ENCODE results near the gene SRRT. TPM values are rescaled to one million over a fixed set of nuclear protein-coding genes. Genes with fewer than 3 reads are reported as not detected.

Gene SRRT
- total and polyA plus RNA-seq, 10 of the 15 experiments (the other 5 are each of a cell fraction or from before 2014, with no cell fraction given), result 11.1 to 254 (median 111) TPM

GRCh38 chr7:100837099-100837836, 37.6 kb upstream of the SRRT start (continued):
- TF ChIP-seq BCLAF1 (IDR thresholded peaks at IDR 0.05), result no peak
- TF ChIP-seq CHD4 (IDR thresholded peaks at IDR 0.05), result no peak
- TF ChIP-seq MYC (IDR thresholded peaks at IDR 0.05; ENCODE audit: insufficient read depth, insufficient read length, insufficient replicate concordance, low read length, severe bottlenecking), result no peak
- TF ChIP-seq NR2F1 (conservative IDR thresholded peaks at IDR 0.05), result 0 out of 2 replicates have a peak, but pooled peaks have one; percentile 28
- TF ChIP-seq SMARCA5 (IDR thresholded peaks at IDR 0.05), result no peak
- peak; percentile 47; the same call in 1 of the 2 replicates for TF ChIP-seq EED (IDR thresholded peaks at IDR 0.05; ENCODE audit: low read depth)
- no peak for TF ChIP-seq BCL11A (IDR thresholded peaks at IDR 0.05; ENCODE audit: low read depth, low read length)
- peak; percentile 96 for TF ChIP-seq RUNX3 (IDR thresholded peaks at IDR 0.05; ENCODE audit: low read length)
- TF ChIP-seq, protein P1, sequence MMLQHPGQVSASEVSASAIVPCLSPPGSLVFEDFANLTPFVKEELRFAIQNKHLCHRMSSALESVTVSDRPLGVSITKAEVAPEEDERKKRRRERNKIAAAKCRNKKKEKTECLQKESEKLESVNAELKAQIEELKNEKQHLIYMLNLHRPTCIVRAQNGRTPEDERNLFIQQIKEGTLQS (IDR thresholded peaks at IDR 0.05; ENCODE audit: borderline replicate concordance, extremely low read depth, low read depth, low read length), result peak; percentile 53; the same call in 1 of the 2 replicates
- TF ChIP-seq, protein P2, sequence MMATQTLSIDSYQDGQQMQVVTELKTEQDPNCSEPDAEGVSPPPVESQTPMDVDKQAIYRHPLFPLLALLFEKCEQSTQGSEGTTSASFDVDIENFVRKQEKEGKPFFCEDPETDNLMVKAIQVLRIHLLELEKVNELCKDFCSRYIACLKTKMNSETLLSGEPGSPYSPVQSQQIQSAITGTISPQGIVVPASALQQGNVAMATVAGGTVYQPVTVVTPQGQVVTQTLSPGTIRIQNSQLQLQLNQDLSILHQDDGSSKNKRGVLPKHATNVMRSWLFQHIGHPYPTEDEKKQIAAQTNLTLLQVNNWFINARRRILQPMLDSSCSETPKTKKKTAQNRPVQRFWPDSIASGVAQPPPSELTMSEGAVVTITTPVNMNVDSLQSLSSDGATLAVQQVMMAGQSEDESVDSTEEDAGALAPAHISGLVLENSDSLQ (IDR thresholded peaks at IDR 0.05), result peak; percentile 27; the same call in 1 of the 2 replicates
- no peak for TF ChIP-seq RCOR1 (conservative IDR thresholded peaks at IDR 0.05; ENCODE audit: low read depth, low read length)
- no peak for TF ChIP-seq CHD2 (IDR thresholded peaks at IDR 0.05; ENCODE audit: borderline replicate concordance, low read depth, low read length)
- no peak for TF ChIP-seq SIN3A (IDR thresholded peaks at IDR 0.05; ENCODE audit: low read depth, low read length)
- peak in 1 of 2 experiments; percentile 28; a peak in 1 of 3 replicates for TF ChIP-seq EGR1 (IDR thresholded peaks at IDR 0.05; ENCODE audit: borderline replicate concordance in 1 of 2, low read depth in 2 of 2, low read length in 2 of 2)
- peak; percentile 47; the same call in 1 of the 2 replicates for TF ChIP-seq POLR2A (IDR thresholded peaks at IDR 0.05; ENCODE audit: low read depth, low read length)
- TF ChIP-seq, protein P3, sequence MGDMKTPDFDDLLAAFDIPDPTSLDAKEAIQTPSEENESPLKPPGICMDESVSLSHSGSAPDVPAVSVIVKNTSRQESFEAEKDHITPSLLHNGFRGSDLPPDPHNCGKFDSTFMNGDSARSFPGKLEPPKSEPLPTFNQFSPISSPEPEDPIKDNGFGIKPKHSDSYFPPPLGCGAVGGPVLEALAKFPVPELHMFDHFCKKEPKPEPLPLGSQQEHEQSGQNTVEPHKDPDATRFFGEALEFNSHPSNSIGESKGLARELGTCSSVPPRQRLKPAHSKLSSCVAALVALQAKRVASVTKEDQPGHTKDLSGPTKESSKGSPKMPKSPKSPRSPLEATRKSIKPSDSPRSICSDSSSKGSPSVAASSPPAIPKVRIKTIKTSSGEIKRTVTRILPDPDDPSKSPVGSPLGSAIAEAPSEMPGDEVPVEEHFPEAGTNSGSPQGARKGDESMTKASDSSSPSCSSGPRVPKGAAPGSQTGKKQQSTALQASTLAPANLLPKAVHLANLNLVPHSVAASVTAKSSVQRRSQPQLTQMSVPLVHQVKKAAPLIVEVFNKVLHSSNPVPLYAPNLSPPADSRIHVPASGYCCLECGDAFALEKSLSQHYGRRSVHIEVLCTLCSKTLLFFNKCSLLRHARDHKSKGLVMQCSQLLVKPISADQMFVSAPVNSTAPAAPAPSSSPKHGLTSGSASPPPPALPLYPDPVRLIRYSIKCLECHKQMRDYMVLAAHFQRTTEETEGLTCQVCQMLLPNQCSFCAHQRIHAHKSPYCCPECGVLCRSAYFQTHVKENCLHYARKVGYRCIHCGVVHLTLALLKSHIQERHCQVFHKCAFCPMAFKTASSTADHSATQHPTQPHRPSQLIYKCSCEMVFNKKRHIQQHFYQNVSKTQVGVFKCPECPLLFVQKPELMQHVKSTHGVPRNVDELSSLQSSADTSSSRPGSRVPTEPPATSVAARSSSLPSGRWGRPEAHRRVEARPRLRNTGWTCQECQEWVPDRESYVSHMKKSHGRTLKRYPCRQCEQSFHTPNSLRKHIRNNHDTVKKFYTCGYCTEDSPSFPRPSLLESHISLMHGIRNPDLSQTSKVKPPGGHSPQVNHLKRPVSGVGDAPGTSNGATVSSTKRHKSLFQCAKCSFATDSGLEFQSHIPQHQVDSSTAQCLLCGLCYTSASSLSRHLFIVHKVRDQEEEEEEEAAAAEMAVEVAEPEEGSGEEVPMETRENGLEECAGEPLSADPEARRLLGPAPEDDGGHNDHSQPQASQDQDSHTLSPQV (IDR thresholded peaks at IDR 0.05), result no peak
- TF ChIP-seq, protein P4, sequence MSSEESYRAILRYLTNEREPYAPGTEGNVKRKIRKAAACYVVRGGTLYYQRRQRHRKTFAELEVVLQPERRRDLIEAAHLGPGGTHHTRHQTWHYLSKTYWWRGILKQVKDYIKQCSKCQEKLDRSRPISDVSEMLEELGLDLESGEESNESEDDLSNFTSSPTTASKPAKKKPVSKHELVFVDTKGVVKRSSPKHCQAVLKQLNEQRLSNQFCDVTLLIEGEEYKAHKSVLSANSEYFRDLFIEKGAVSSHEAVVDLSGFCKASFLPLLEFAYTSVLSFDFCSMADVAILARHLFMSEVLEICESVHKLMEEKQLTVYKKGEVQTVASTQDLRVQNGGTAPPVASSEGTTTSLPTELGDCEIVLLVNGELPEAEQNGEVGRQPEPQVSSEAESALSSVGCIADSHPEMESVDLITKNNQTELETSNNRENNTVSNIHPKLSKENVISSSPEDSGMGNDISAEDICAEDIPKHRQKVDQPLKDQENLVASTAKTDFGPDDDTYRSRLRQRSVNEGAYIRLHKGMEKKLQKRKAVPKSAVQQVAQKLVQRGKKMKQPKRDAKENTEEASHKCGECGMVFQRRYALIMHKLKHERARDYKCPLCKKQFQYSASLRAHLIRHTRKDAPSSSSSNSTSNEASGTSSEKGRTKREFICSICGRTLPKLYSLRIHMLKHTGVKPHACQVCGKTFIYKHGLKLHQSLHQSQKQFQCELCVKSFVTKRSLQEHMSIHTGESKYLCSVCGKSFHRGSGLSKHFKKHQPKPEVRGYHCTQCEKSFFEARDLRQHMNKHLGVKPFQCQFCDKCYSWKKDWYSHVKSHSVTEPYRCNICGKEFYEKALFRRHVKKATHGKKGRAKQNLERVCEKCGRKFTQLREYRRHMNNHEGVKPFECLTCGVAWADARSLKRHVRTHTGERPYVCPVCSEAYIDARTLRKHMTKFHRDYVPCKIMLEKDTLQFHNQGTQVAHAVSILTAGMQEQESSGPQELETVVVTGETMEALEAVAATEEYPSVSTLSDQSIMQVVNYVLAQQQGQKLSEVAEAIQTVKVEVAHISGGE (CRISPR knock-in tag; IDR thresholded peaks at IDR 0.05), result no peak
- no peak for TF ChIP-seq PML (IDR thresholded peaks at IDR 0.05; ENCODE audit: low read length)
